GM19468 (cell line): ENCODE measurements around the gene DRD5.
A peak's percentile ranks its signal among the peaks of the same experiment; 100 is the strongest.

Experiments
- ATAC-seq: cut with Tn5 transposase; IDR thresholded peaks from one replicate; pipeline ENCODE4 v1.9.1; 2021; ENCODE audit warnings: mild to moderate bottlenecking, moderate library complexity, moderate number of reproducible peaks; ENCODE audit not compliant: unreplicated experiment; ENCODE audit errors: extremely low read depth

Gene DRD5

GRCh38 chr4:9812501-9813340 lies 31.3 kb downstream of the DRD5 start:
- peak; percentile 85 for ATAC-seq

- no peak for ATAC-seq
Observed at GRCh38 chr4:9816285-9816684, 34.9 kb downstream of the DRD5 start.

DNA sequence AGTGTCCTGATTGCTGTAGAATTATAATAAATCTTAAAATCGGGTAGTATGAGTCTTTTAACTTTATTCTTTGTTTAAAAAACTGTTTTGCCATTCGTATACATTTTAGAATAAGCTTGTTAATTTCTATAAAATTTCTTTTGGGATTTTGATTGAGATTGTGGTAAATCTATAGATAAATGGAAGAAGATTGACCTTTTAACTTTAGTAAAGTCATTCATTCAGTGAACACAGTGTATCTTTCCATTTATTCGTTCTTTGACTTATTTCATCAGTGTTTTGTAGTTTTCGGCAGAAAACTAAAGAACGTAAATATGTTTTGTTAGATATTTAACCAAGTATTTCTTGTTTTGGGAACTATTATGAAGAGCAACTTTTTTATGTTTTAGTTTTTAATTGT lies 38.9 kb downstream of the DRD5 start:
- no peak for ATAC-seq

- no peak for ATAC-seq
Observed at GRCh38 chr4:9825049-9825448, 43.6 kb downstream of the DRD5 start.

DNA sequence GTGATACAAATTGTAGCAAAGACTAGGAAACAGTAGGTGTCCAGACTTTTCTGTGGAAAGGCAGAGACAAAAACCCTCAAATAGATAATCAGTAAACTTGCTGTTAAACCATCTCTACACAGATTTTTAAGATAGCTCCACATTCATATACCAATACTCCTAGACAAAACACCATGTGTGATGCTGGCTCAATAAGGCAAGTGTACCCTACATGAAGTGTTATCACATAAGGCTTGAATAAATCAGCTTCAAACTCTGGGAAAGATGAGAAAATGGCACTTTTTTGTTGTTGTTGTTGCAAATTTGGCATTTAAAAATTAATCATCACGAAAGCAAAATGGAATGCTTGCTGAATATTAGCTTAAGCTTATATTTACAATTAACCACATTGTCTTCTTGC lies 45.1 kb downstream of the DRD5 start:
- no peak for ATAC-seq

DNA sequence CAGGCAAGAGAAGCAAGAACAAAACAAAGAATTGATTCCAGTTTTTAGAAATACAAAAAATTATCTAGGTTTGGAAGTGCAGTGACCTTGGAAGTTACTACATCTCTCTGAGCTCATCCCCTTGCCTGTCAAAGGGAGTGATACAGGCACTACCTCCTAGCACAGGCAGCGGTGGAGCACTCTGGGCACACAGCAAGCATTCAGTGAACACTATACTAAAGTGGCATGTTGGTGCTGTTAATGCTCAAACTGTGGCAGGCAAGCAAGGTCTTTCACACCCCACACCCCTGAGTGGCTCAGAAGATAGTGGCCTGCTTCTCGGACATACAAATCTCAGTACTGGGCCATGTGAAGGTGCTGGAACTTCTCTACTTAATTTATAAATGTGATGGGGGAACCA lies 51.2 kb downstream of the DRD5 start:
- no peak for ATAC-seq

GRCh38 chr4:9833421-9833820 lies 52.0 kb downstream of the DRD5 start:
- no peak for ATAC-seq
